Suprapubic skin (tissue), 3 donors: Measurements from ENCODE around the gene RRP8.

Experiments
- POLR2A ChIP-seq, 2 donors: fragments of 450-650 bp; IDR thresholded peaks; one replicate each; pipeline ENCODE4 v1.6.1; 2017; ENCODE audit warnings: antibody characterized with exemption in 2 of 2, mild to moderate bottlenecking in 2 of 2, moderate library complexity in 2 of 2
- TF ChIP-seq, protein P1 (sequence below), 2 donors: fragments of 200-600 bp in 1 of 2; fragments of 450-650 bp in 1 of 2; sonication (generic) in 1 of 2; IDR thresholded peaks; one replicate each; pipeline ENCODE4 v1.5.1; 2016 to 2019; ENCODE audit warnings: antibody characterized with exemption in 2 of 2, mild to moderate bottlenecking in 1 of 2, moderate library complexity in 1 of 2

DNA sequence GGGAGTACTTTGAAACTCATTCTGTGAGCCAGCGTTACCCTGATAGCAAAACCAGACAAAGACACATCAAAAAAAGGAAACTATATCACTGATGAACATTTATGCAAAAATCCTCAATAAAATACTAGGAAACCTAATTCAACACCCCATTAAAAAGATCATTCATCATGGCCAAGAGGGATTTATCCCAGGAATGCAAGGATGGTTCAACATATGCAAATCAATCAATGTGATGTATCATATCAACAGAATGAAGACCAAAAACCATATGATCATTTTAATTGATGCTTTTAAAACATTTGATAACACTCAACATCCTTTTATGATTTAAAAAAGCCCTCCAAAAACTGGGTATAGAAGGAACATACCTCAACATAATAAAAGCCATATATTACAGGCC, 19.8 kb downstream of the RRP8 start:
- TF ChIP-seq POLR2A (IDR thresholded peaks at IDR 0.05): no peak
- TF ChIP-seq, protein P1, sequence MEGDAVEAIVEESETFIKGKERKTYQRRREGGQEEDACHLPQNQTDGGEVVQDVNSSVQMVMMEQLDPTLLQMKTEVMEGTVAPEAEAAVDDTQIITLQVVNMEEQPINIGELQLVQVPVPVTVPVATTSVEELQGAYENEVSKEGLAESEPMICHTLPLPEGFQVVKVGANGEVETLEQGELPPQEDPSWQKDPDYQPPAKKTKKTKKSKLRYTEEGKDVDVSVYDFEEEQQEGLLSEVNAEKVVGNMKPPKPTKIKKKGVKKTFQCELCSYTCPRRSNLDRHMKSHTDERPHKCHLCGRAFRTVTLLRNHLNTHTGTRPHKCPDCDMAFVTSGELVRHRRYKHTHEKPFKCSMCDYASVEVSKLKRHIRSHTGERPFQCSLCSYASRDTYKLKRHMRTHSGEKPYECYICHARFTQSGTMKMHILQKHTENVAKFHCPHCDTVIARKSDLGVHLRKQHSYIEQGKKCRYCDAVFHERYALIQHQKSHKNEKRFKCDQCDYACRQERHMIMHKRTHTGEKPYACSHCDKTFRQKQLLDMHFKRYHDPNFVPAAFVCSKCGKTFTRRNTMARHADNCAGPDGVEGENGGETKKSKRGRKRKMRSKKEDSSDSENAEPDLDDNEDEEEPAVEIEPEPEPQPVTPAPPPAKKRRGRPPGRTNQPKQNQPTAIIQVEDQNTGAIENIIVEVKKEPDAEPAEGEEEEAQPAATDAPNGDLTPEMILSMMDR (IDR thresholded peaks at IDR 0.05): no peak
